Tibial nerve (tissue), 4 donors: ENCODE data around the gene RAB11A. TPM values are rescaled to one million over a fixed set of nuclear protein-coding genes. Genes with fewer than 3 reads are reported as not detected.

Experiments used
- DNase-seq, 2 donors: peaks; one replicate each; pipeline ENCODE4 v3.0.0-alpha.2; 2019; ENCODE audit warnings: low spot score in 2 of 2
- H3K27ac ChIP-seq, 4 donors: fragments of 200-600 bp; sonication (generic) in 3 of 4; one replicate each; pipeline ENCODE4 v1.5.1; 2017 to 2019; ENCODE audit warnings: mild to moderate bottlenecking in 1 of 4
- H3K27me3 ChIP-seq, 2 donors: fragments of 200-600 bp; sonication (generic) in 1 of 2; one replicate each; pipeline versions ENCODE4 v1.5.1 to v1.6.0; 2017 to 2019
- H3K36me3 ChIP-seq, 3 donors: fragments of 200-600 bp; sonication (generic); one replicate each; pipeline ENCODE4 v1.5.1; 2018 to 2019
- H3K4me1 ChIP-seq, 4 donors: fragments of 200-600 bp; sonication (generic) in 3 of 4; one replicate each; pipeline ENCODE4 v1.5.1; 2017 to 2019
- H3K4me3 ChIP-seq, 4 donors: fragments of 200-600 bp; sonication (generic) in 3 of 4; one replicate each; pipeline ENCODE4 v1.5.1; 2017 to 2019; ENCODE audit warnings: mild to moderate bottlenecking in 1 of 4, moderate library complexity in 1 of 4
- H3K9me3 ChIP-seq, 4 donors: fragments of 200-600 bp; sonication (generic) in 3 of 4; one replicate each; pipeline ENCODE4 v1.5.1; 2017 to 2019
- CTCF ChIP-seq, 5 experiments: fragments of 200-600 bp in 3 of 5; fragments of 450-650 bp in 2 of 5; sonication (generic) in 3 of 5; IDR thresholded peaks; one replicate each; pipeline ENCODE4 v1.5.1; 2016 to 2019; ENCODE audit warnings: antibody characterized with exemption in 5 of 5, mild to moderate bottlenecking in 3 of 5, moderate library complexity in 2 of 5
- EP300 ChIP-seq, 2 donors: sonication (generic); formaldehyde crosslinking; IDR thresholded peaks; one replicate each; pipeline ENCODE4 v1.6.1; 2017; ENCODE audit warnings: antibody characterized with exemption in 2 of 2, mild to moderate bottlenecking in 1 of 2
- POLR2A ChIP-seq, 2 donors: fragments of 450-650 bp; IDR thresholded peaks; one replicate each; pipeline ENCODE4 v1.6.1; 2017; ENCODE audit warnings: antibody characterized with exemption in 2 of 2, mild to moderate bottlenecking in 2 of 2, moderate library complexity in 2 of 2
- WGBS, 2 donors: methylation state at CpG; one replicate each; pipeline ENCODE4 v1.1.5; 2018; 5-methylcytosine and 5-hydroxymethylcytosine counted together
- total RNA-seq, 4 donors: library from RNA; depleted of rRNA; stranded (reverse); fragments of >200 nt; gene quantifications; one replicate each; pipeline ENCODE4 v1.1.0, GENCODE V29; 2016

The RAB11A gene
- total RNA-seq, 4 donors from 2014 or later: 69.9 to 140 (median 84.3) TPM

- WGBS, 2 donors: 93 to 98% methylated on average over 3 of the region's 3 CpGs
- DNase-seq: no peak
- H3K27ac ChIP-seq: no peak overlapping the region
- H3K4me3 ChIP-seq: no peak overlapping the region
- TF ChIP-seq CTCF (IDR thresholded peaks at IDR 0.05): no peak
- no peak for TF ChIP-seq EP300 (IDR thresholded peaks at IDR 0.05)
- TF ChIP-seq POLR2A (IDR thresholded peaks at IDR 0.05): no peak
- peaks cover 0 to 20% (median 4%) of the 10 kb centered on the region in 4 donors for H3K4me1 ChIP-seq
- no peaks in the 10 kb centered on the region for H3K9me3 ChIP-seq
- H3K36me3 ChIP-seq: peaks cover 0 to 75% (median 0%) of the 10 kb centered on the region in 3 donors
- no peaks in the 10 kb centered on the region for H3K27me3 ChIP-seq
Measured at GRCh38 chr15:65901836-65902235, 32.5 kb downstream of the RAB11A start.

- Histone ChIP-seq H3K36me3 (peaks cover 0 to 76% (median 1%) of the 10 kb centered on the region in 3 donors), H3K9me3 (no peaks in the 10 kb centered on the region), H3K27me3 (no peaks in the 10 kb centered on the region), H3K4me1 (peaks cover 0 to 20% (median 4%) of the 10 kb centered on the region in 4 donors), H3K27ac (no peak overlapping the region), H3K4me3 (no peak overlapping the region)
- TF ChIP-seq POLR2A (IDR thresholded peaks at IDR 0.05): no peak
- no peak for TF ChIP-seq CTCF (IDR thresholded peaks at IDR 0.05)
- TF ChIP-seq EP300 (IDR thresholded peaks at IDR 0.05): peak in 1 of 2 donors; percentile 49
- WGBS, 2 donors: 90 to 92% methylated on average over 1 of the region's 1 CpG
- peak in 1 of 2 donors; percentile 35 for DNase-seq
Measured at GRCh38 chr15:65902373-65902772, 33.1 kb downstream of the RAB11A start.

GRCh38 chr15:65903296-65904073, 34.2 kb downstream of the RAB11A start:
- H3K4me3 ChIP-seq: no peak overlapping the region
- H3K36me3 ChIP-seq: peaks cover 0 to 74% (median 12%) of the 10 kb centered on the region in 3 donors

GRCh38 chr15:65904301-65904700, 35.0 kb downstream of the RAB11A start:
- WGBS, 2 donors: 57 to 58% methylated on average over 4 of the region's 4 CpGs
- DNase-seq: no peak
- H3K9me3 ChIP-seq: no peaks in the 10 kb centered on the region
- no peak for TF ChIP-seq CTCF (IDR thresholded peaks at IDR 0.05)
- H3K4me1 ChIP-seq: peaks cover 0 to 20% (median 4%) of the 10 kb centered on the region in 4 donors
- H3K27ac ChIP-seq: no peak overlapping the region
- no peak overlapping the region for H3K4me3 ChIP-seq
- peaks cover 0 to 70% (median 12%) of the 10 kb centered on the region in 3 donors for H3K36me3 ChIP-seq
- no peaks in the 10 kb centered on the region for H3K27me3 ChIP-seq

More at GRCh38 chr15:65903296-65904073, 34.2 kb downstream of the RAB11A start:
- no peak for TF ChIP-seq EP300 (IDR thresholded peaks at IDR 0.05)
- no peak for TF ChIP-seq POLR2A (IDR thresholded peaks at IDR 0.05)
- TF ChIP-seq CTCF (IDR thresholded peaks at IDR 0.05): no peak
- no peak for DNase-seq
- H3K27ac ChIP-seq: no peak overlapping the region
- no peaks in the 10 kb centered on the region for H3K27me3 ChIP-seq
- 56 to 57% methylated on average over 6 of the region's 6 CpGs for WGBS, 2 donors
- H3K9me3 ChIP-seq: no peaks in the 10 kb centered on the region
- peaks cover 0 to 20% (median 4%) of the 10 kb centered on the region in 4 donors for H3K4me1 ChIP-seq

GRCh38 chr15:65906396-65906795, 37.1 kb downstream of the RAB11A start:
- TF ChIP-seq EP300 (IDR thresholded peaks at IDR 0.05) (no peak), POLR2A (IDR thresholded peaks at IDR 0.05) (no peak), CTCF (IDR thresholded peaks at IDR 0.05) (no peak)
- WGBS, 2 donors: 88 to 89% methylated on average over 1 of the region's 1 CpG
- Histone ChIP-seq H3K27ac (no peak overlapping the region), H3K9me3 (no peaks in the 10 kb centered on the region), H3K36me3 (peaks cover 0 to 73% (median 12%) of the 10 kb centered on the region in 3 donors), H3K27me3 (no peaks in the 10 kb centered on the region), H3K4me1 (peaks cover 0 to 20% (median 4%) of the 10 kb centered on the region in 4 donors), H3K4me3 (no peak overlapping the region)
- no peak for DNase-seq
